BLaER1 (cell line): ENCODE results near the gene RAB11FIP4.

Source experiments
- H3K27ac ChIP-seq: shearing (Covaris generic); formaldehyde crosslinking; 2 replicates; pipeline ENCODE4 v1.8.1; 2022
- H3K27me3 ChIP-seq: shearing (Covaris generic); formaldehyde crosslinking; 2 replicates; pipeline ENCODE4 v1.8.1; 2022
- H3K36me3 ChIP-seq: shearing (Covaris generic); formaldehyde crosslinking; 2 replicates; pipeline ENCODE4 v1.8.1; 2022
- H3K4me1 ChIP-seq: shearing (Covaris generic); formaldehyde crosslinking; 2 replicates; pipeline ENCODE4 v1.8.1; 2022
- H3K4me2 ChIP-seq: shearing (Covaris generic); formaldehyde crosslinking; 2 replicates; pipeline ENCODE4 v1.8.1; 2022
- H3K4me3 ChIP-seq: shearing (Covaris generic); formaldehyde crosslinking; 2 replicates; pipeline ENCODE4 v1.8.1; 2022
- H3K9ac ChIP-seq: shearing (Covaris generic); formaldehyde crosslinking; 2 replicates; pipeline ENCODE4 v1.8.1; 2022
- H3K9me3 ChIP-seq: shearing (Covaris generic); formaldehyde crosslinking; 2 replicates; pipeline ENCODE4 v1.8.1; 2022
- H4K20me1 ChIP-seq: shearing (Covaris generic); formaldehyde crosslinking; 2 replicates; pipeline ENCODE4 v1.8.1; 2022
- Cebpa-rat ChIP-seq: shearing (Covaris generic); IDR thresholded peaks from 2 replicates; pipeline ENCODE4 v1.8.1; 2022

RAB11FIP4 gene

GRCh38 chr17:31405890-31406371, 14.5 kb downstream of the RAB11FIP4 start:
- no peak for TF ChIP-seq Cebpa-rat
- H3K27me3 ChIP-seq: no peaks in the 10 kb centered on the region
- H3K4me2 ChIP-seq: no peak overlapping the region
- H3K9me3 ChIP-seq: no peaks in the 10 kb centered on the region
- H3K4me1 ChIP-seq: peaks cover 14% of the 10 kb centered on the region
- no peak overlapping the region for H3K9ac ChIP-seq
- H4K20me1 ChIP-seq: no peaks in the 10 kb centered on the region
- H3K27ac ChIP-seq: no peak overlapping the region
- H3K36me3 ChIP-seq: no peaks in the 10 kb centered on the region
- H3K4me3 ChIP-seq: no peak overlapping the region

GRCh38 chr17:31408586-31408985, 17.1 kb downstream of the RAB11FIP4 start:
- no peak overlapping the region for H3K9ac ChIP-seq
- H3K27me3 ChIP-seq: no peaks in the 10 kb centered on the region
- H3K9me3 ChIP-seq: no peaks in the 10 kb centered on the region
- peak overlapping the region; percentile 30; the same call in 1 of the 2 replicates for H3K4me2 ChIP-seq
- H3K4me3 ChIP-seq: no peak overlapping the region
- no peak for TF ChIP-seq Cebpa-rat
- H3K4me1 ChIP-seq: peaks cover 14% of the 10 kb centered on the region
- no peak overlapping the region for H3K27ac ChIP-seq
- no peaks in the 10 kb centered on the region for H4K20me1 ChIP-seq
- no peaks in the 10 kb centered on the region for H3K36me3 ChIP-seq

GRCh38 chr17:31411707-31412285, 20.3 kb downstream of the RAB11FIP4 start:
- Histone ChIP-seq H3K27me3 (no peaks in the 10 kb centered on the region), H3K36me3 (no peaks in the 10 kb centered on the region), H4K20me1 (no peaks in the 10 kb centered on the region), H3K4me1 (peaks cover 27% of the 10 kb centered on the region), H3K4me2 (no peak overlapping the region), H3K4me3 (no peak overlapping the region), H3K9me3 (no peaks in the 10 kb centered on the region), H3K27ac (no peak overlapping the region; the same call in 1 of the 2 replicates), H3K9ac (no peak overlapping the region)
- no peak for TF ChIP-seq Cebpa-rat

- Histone ChIP-seq H3K27ac (peak overlapping the region; percentile 4; the same call in 1 of the 2 replicates), H3K4me1 (peaks cover 27% of the 10 kb centered on the region), H3K4me2 (no peak overlapping the region), H3K9me3 (no peaks in the 10 kb centered on the region), H3K27me3 (no peaks in the 10 kb centered on the region), H3K4me3 (no peak overlapping the region), H3K36me3 (no peaks in the 10 kb centered on the region), H3K9ac (no peak overlapping the region), H4K20me1 (no peaks in the 10 kb centered on the region)
- no peak for TF ChIP-seq Cebpa-rat
These were observed 21.0 kb downstream of the RAB11FIP4 start for GRCh38 chr17:31412511-31412910.

GRCh38 chr17:31413081-31413799, 21.8 kb downstream of the RAB11FIP4 start:
- no peak overlapping the region for H3K4me3 ChIP-seq
- TF ChIP-seq Cebpa-rat: no peak
- no peak overlapping the region for H3K4me2 ChIP-seq
- peaks cover 25% of the 10 kb centered on the region for H3K4me1 ChIP-seq
- H3K27ac ChIP-seq: no peak overlapping the region
- no peaks in the 10 kb centered on the region for H3K9me3 ChIP-seq
- H3K9ac ChIP-seq: no peak overlapping the region
- no peaks in the 10 kb centered on the region for H3K27me3 ChIP-seq
- no peaks in the 10 kb centered on the region for H3K36me3 ChIP-seq
- H4K20me1 ChIP-seq: no peaks in the 10 kb centered on the region

GRCh38 chr17:31413874-31414549, 22.5 kb downstream of the RAB11FIP4 start:
- Histone ChIP-seq H3K36me3 (no peaks in the 10 kb centered on the region), H3K4me3 (no peak overlapping the region), H3K9me3 (no peaks in the 10 kb centered on the region), H3K27me3 (no peaks in the 10 kb centered on the region), H4K20me1 (no peaks in the 10 kb centered on the region), H3K4me2 (peak overlapping the region; percentile 20; the same call in 1 of the 2 replicates), H3K4me1 (peaks cover 18% of the 10 kb centered on the region), H3K27ac (no peak overlapping the region), H3K9ac (no peak overlapping the region)
- no peak for TF ChIP-seq Cebpa-rat

- no peak overlapping the region for H3K27ac ChIP-seq
- H3K27me3 ChIP-seq: no peaks in the 10 kb centered on the region
- H3K36me3 ChIP-seq: no peaks in the 10 kb centered on the region
- no peak for TF ChIP-seq Cebpa-rat
- no peaks in the 10 kb centered on the region for H3K9me3 ChIP-seq
- no peak overlapping the region for H3K9ac ChIP-seq
- no peak overlapping the region for H3K4me3 ChIP-seq
- no peak overlapping the region for H3K4me2 ChIP-seq
- H4K20me1 ChIP-seq: no peaks in the 10 kb centered on the region
- peaks cover 18% of the 10 kb centered on the region for H3K4me1 ChIP-seq
These were observed 23.1 kb downstream of the RAB11FIP4 start for GRCh38 chr17:31414550-31414918.

- no peak overlapping the region for H3K4me3 ChIP-seq
- H3K36me3 ChIP-seq: no peaks in the 10 kb centered on the region
- H3K27ac ChIP-seq: no peak overlapping the region
- no peaks in the 10 kb centered on the region for H3K27me3 ChIP-seq
- peaks cover 18% of the 10 kb centered on the region for H3K4me1 ChIP-seq
- TF ChIP-seq Cebpa-rat: no peak
- H3K4me2 ChIP-seq: peak overlapping the region; percentile 63
- no peak overlapping the region for H3K9ac ChIP-seq
- no peaks in the 10 kb centered on the region for H3K9me3 ChIP-seq
- no peaks in the 10 kb centered on the region for H4K20me1 ChIP-seq
These were observed 23.6 kb downstream of the RAB11FIP4 start for GRCh38 chr17:31415004-31415454.

- no peak for TF ChIP-seq Cebpa-rat
- Histone ChIP-seq H3K4me1 (peaks cover 18% of the 10 kb centered on the region), H3K4me2 (no peak overlapping the region; the same call in 1 of the 2 replicates), H3K9ac (no peak overlapping the region), H3K27me3 (no peaks in the 10 kb centered on the region), H4K20me1 (no peaks in the 10 kb centered on the region), H3K27ac (no peak overlapping the region), H3K36me3 (no peaks in the 10 kb centered on the region), H3K9me3 (no peaks in the 10 kb centered on the region), H3K4me3 (no peak overlapping the region)
These were observed 24.4 kb downstream of the RAB11FIP4 start for GRCh38 chr17:31415640-31416502.
